Colonic mucosa (tissue), 4 donors: Measurements from ENCODE around the gene SNX21. TPM values are rescaled to one million over a fixed set of nuclear protein-coding genes. Genes with fewer than 3 reads are reported as not detected.

Experiments used
- DNase-seq: peaks from one replicate; pipeline ENCODE4 v3.0.0-alpha.2; 2020
- H3K27ac ChIP-seq: fragments of 200-600 bp; one replicate; pipeline ENCODE4 v1.8.0; 2021
- H3K27me3 ChIP-seq: fragments of 200-600 bp; one replicate; pipeline ENCODE4 v1.8.0; 2021
- H3K36me3 ChIP-seq: fragments of 200-600 bp; one replicate; pipeline ENCODE4 v1.8.0; 2021
- H3K4me1 ChIP-seq: fragments of 200-600 bp; one replicate; pipeline ENCODE4 v1.8.0; 2021; ENCODE audit warnings: mild to moderate bottlenecking
- H3K4me3 ChIP-seq: fragments of 200-600 bp; one replicate; pipeline ENCODE4 v1.8.0; 2021
- H3K9ac ChIP-seq, 2 donors: one replicate each; pipeline ENCODE4 v1.7.0; 2013; ENCODE audit warnings: control low read depth in 2 of 2, low read depth in 2 of 2, low read length in 2 of 2
- H3K9me3 ChIP-seq: fragments of 200-600 bp; one replicate; pipeline ENCODE4 v1.8.0; 2021
- intact Hi-C: fragments of 100-400 bp; cut with DNase I; formaldehyde crosslinking; loops from one replicate; pipeline ENCODE4 v1.14.1; 2022
- total RNA-seq, 2 donors: library from RNA; stranded (reverse); fragmentation: NEBNext Ultra II Directional in 1 of 2; extraction: Animal tissue kit (Norgen Biotek cat#: 25700) in 1 of 2; gene quantifications; one replicate each; pipeline ENCODE4 v1.2.1, GENCODE V29; 2021
- TF ChIP-seq, protein P1 (sequence below): fragments of 200-600 bp; IDR thresholded peaks from one replicate; pipeline ENCODE4 v1.8.0; 2022; ENCODE audit warnings: antibody characterized with exemption, mild to moderate bottlenecking
- donor health status: healthy.
- donor health status: DM: no; HTN: no; CAD: no.
- donor health status: DM: no; HTN: no; CAD: no.

The SNX21 gene
- total RNA-seq, 2 donors from 2014 or later: 11.2 to 12.6 TPM

- H3K9ac ChIP-seq: peak overlapping the region; percentile 60 to 85
- DNase-seq: peak; percentile 75
- no peaks in the 10 kb centered on the region for H3K27me3 ChIP-seq
- intact Hi-C loops: no loop called here
- peak overlapping the region; percentile 85 for H3K27ac ChIP-seq
- no peaks in the 10 kb centered on the region for H3K36me3 ChIP-seq
- peak overlapping the region; percentile 58 for H3K4me3 ChIP-seq
- H3K9me3 ChIP-seq: no peaks in the 10 kb centered on the region
- peaks cover 6% of the 10 kb centered on the region for H3K4me1 ChIP-seq
- TF ChIP-seq, protein P1, sequence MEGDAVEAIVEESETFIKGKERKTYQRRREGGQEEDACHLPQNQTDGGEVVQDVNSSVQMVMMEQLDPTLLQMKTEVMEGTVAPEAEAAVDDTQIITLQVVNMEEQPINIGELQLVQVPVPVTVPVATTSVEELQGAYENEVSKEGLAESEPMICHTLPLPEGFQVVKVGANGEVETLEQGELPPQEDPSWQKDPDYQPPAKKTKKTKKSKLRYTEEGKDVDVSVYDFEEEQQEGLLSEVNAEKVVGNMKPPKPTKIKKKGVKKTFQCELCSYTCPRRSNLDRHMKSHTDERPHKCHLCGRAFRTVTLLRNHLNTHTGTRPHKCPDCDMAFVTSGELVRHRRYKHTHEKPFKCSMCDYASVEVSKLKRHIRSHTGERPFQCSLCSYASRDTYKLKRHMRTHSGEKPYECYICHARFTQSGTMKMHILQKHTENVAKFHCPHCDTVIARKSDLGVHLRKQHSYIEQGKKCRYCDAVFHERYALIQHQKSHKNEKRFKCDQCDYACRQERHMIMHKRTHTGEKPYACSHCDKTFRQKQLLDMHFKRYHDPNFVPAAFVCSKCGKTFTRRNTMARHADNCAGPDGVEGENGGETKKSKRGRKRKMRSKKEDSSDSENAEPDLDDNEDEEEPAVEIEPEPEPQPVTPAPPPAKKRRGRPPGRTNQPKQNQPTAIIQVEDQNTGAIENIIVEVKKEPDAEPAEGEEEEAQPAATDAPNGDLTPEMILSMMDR: no peak
Measured at GRCh38 chr20:45833883-45834796, 541 bp downstream of the SNX21 start.

DNA sequence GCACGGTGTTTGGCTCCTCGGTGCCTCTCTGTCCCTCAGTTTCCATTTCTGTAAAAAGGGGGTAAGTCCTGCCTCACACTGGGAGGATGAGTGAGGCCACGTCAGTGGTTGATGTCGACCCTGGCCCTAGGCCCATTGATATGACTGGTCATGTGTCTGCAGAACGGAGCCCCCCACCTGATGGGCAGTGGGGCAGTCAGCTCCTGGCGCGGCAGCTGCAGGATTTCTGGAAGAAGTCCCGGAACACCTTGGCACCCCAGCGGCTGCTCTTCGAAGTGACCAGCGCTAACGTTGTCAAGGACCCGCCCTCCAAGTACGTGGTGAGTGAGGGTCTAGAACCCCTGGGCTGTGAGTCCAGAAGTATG, 1.2 kb downstream of the SNX21 start:
- peaks cover 6% of the 10 kb centered on the region for H3K4me1 ChIP-seq
- intact Hi-C loops: no loop called here
- H3K9ac ChIP-seq: peak overlapping the region; percentile 60 to 85
- peak overlapping the region; percentile 58 for H3K4me3 ChIP-seq
- DNase-seq: no peak
- H3K27me3 ChIP-seq: no peaks in the 10 kb centered on the region
- TF ChIP-seq, protein P1: no peak
- no peaks in the 10 kb centered on the region for H3K36me3 ChIP-seq
- no peaks in the 10 kb centered on the region for H3K9me3 ChIP-seq
- H3K27ac ChIP-seq: peak overlapping the region; percentile 85

DNA sequence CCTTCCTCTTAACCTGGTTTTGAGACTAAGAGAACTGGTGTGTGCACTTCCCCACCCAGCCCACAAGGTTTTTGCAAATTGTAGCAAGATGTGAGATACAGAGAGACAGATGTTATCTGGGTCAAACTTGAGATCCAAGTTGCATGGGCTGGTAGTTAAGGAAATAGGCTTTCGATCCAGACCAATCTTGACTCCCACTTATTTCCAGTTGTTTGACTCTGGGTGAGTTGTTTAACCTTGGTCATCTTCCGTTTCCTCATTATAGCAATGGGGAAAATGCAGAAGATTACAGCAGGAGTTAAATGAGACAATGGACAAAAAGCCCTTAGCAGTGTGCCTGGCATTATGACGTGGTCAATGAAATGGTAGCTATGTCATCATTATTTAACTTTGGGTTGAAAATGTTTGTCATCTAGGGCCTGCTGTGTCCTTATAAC, 1.7 kb downstream of the SNX21 start:
- no peaks in the 10 kb centered on the region for H3K27me3 ChIP-seq
- no peak overlapping the region for H3K27ac ChIP-seq
- TF ChIP-seq, protein P1: no peak
- H3K9ac ChIP-seq: peak overlapping the region; percentile 60 to 85
- H3K4me1 ChIP-seq: peaks cover 6% of the 10 kb centered on the region
- H3K4me3 ChIP-seq: no peak overlapping the region
- no peaks in the 10 kb centered on the region for H3K9me3 ChIP-seq
- no peaks in the 10 kb centered on the region for H3K36me3 ChIP-seq
- DNase-seq: no peak
- intact Hi-C loops: no loop called here

- Histone ChIP-seq H3K27ac (no peak overlapping the region), H3K9me3 (no peaks in the 10 kb centered on the region), H3K9ac (peak overlapping the region in 1 of 2 donors; percentile 60), H3K4me3 (no peak overlapping the region), H3K27me3 (no peaks in the 10 kb centered on the region), H3K4me1 (peaks cover 6% of the 10 kb centered on the region), H3K36me3 (no peaks in the 10 kb centered on the region)
- no peak for DNase-seq
- TF ChIP-seq, protein P1: no peak
- intact Hi-C loops: no loop called here
Measured at GRCh38 chr20:45835825-45836224, 2.2 kb downstream of the SNX21 start.

DNA sequence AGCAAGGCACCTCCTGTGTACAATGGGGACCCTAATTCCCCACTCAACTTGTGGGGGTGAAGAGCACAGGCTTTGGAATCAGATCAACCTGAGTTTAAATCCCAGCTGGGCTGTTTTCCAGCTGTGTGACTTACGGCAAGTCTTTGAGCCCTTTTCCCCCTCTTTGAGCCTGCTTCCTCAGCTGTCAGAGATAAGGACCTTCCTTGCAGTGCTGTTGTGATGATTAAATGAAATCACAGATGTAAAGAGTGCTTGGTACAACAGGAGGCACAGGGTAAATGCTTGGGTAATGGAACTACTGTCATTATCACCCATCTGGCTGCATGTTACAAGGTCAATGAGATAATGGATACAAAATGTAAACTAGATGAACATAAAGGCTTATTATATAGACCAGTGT, 3.2 kb downstream of the SNX21 start:
- no peak for DNase-seq
- H3K36me3 ChIP-seq: no peaks in the 10 kb centered on the region
- TF ChIP-seq, protein P1: no peak
- no peaks in the 10 kb centered on the region for H3K27me3 ChIP-seq
- H3K4me3 ChIP-seq: no peak overlapping the region
- no peak overlapping the region for H3K9ac ChIP-seq
- H3K27ac ChIP-seq: no peak overlapping the region
- H3K9me3 ChIP-seq: no peaks in the 10 kb centered on the region
- intact Hi-C loops: no loop called here
- peaks cover 6% of the 10 kb centered on the region for H3K4me1 ChIP-seq
